Epithelial cell of esophagus (primary cell): ENCODE measurements around the gene ADRA2A.
A peak's percentile ranks its signal among the peaks of the same experiment; 100 is the strongest.

Experiments used
- DNase-seq: peaks from one replicate; pipeline ENCODE4 v3.0.0; 2010; ENCODE audit warnings: low read depth
- H3K4me3 ChIP-seq: 2 replicates; pipeline ENCODE4 v1.5.1; 2011; ENCODE audit warnings: mild to moderate bottlenecking, low read length, control low read depth
- CTCF ChIP-seq: IDR thresholded peaks from 2 replicates; pipeline ENCODE4 v1.5.1; 2011; ENCODE audit warnings: low read depth, mild to moderate bottlenecking, low read length, control low read depth, inconsistent platforms; ENCODE audit not compliant: insufficient read depth; ENCODE audit errors: missing control alignments

The ADRA2A gene

GRCh38 chr10:111076682-111077478 lies at the start of gene ADRA2A:
Gene ADRA2A (plus strand): TSS chr10:111077029. CDS start chr10:111077997, 968 bp downstream.
- H3K4me3 ChIP-seq, result peak within 1 kb of the TSS; percentile 38
- TF ChIP-seq CTCF, result no peak
- DNase-seq, result peak; percentile 32

GRCh38 chr10:111030042-111030750 lies 46.6 kb upstream of the ADRA2A start:
- H3K4me3 ChIP-seq, result no peak overlapping the region
- no peak for DNase-seq
- TF ChIP-seq CTCF, result no peak

- TF ChIP-seq CTCF, result no peak
- DNase-seq, result no peak
These were observed 42.1 kb upstream of the ADRA2A start for GRCh38 chr10:111034598-111035310.

GRCh38 chr10:111035542-111035941 lies 41.3 kb upstream of the ADRA2A start:
- DNase-seq, result no peak
- TF ChIP-seq CTCF, result no peak

More at GRCh38 chr10:111034598-111035310, 42.1 kb upstream of the ADRA2A start:
- no peak overlapping the region for H3K4me3 ChIP-seq

GRCh38 chr10:111037858-111038257 lies 39.0 kb upstream of the ADRA2A start:
- H3K4me3 ChIP-seq, result no peak overlapping the region
- TF ChIP-seq CTCF, result peak; percentile 14
- peak; percentile 10 for DNase-seq

More at GRCh38 chr10:111035542-111035941, 41.3 kb upstream of the ADRA2A start:
- H3K4me3 ChIP-seq, result no peak overlapping the region

GRCh38 chr10:111039522-111039921 lies 37.3 kb upstream of the ADRA2A start:
- no peak overlapping the region for H3K4me3 ChIP-seq
- DNase-seq, result no peak
- no peak for TF ChIP-seq CTCF
